SK-N-SH (cell line): ENCODE measurements around the gene RAB3D. TPM values are rescaled to one million over a fixed set of nuclear protein-coding genes. Genes with fewer than 3 reads are reported as not detected.

Source experiments
- CTCF ChIA-PET: fragments of 300-600, 350-600 bp; formaldehyde crosslinking; extraction: SDS; loops from one replicate; lab custom pipeline; 2021; lab: Yijun Ruan, JAX
- POLR2A ChIA-PET: fragments of 350-600 bp; sonication (Branson Sonifier 250); formaldehyde crosslinking; extraction: SDS; loops from one replicate; lab custom pipeline; 2020; ENCODE audit warnings: antibody characterized with exemption, inconsistent platforms; lab: Yijun Ruan, JAX
- DNase-seq: peaks from one replicate; pipeline ENCODE4 v3.0.0; 2012
- H2AFZ ChIP-seq: fragments of 200-600 bp; sonication (generic); 2 replicates; pipeline ENCODE4 v1.8.1; 2016; ENCODE audit warnings: antibody characterized with exemption, mild to moderate bottlenecking, low read depth
- H3F3A ChIP-seq: fragments of 200-600 bp; sonication (generic); replicated peaks from 2 replicates; pipeline ENCODE3; 2016; ENCODE audit warnings: antibody characterized with exemption, mild to moderate bottlenecking; ENCODE audit not compliant: insufficient read depth
- H3K27ac ChIP-seq, 2 experiments: fragments of 200-500 bp in 1 of 2; fragments of 200-600 bp in 1 of 2; sonication (Bioruptor generic) in 1 of 2; sonication (generic), shearing (Covaris generic) in 1 of 2; 2 replicates each; pipeline versions ENCODE4 v1.5.1 to v1.6.1; 2014 to 2016; ENCODE audit warnings: low read depth in 2 of 2, inconsistent platforms in 1 of 2, low read length in 1 of 2, mild to moderate bottlenecking in 1 of 2, mixed read lengths in 1 of 2
- H3K27me3 ChIP-seq: fragments of 200-600 bp; sonication (generic), shearing (Covaris generic); 2 replicates; pipeline ENCODE4 v1.6.1; 2016; ENCODE audit warnings: mixed run types; ENCODE audit not compliant: insufficient read depth
- H3K36me3 ChIP-seq, 2 experiments: fragments of 200-500 bp in 1 of 2; fragments of 200-600 bp in 1 of 2; sonication (Bioruptor generic) in 1 of 2; sonication (generic) in 1 of 2; replicated peaks in 1 of 2; 2 replicates each; pipeline versions ENCODE3 to v1.5.1; 2014 to 2016; ENCODE audit warnings: low read length in 1 of 2, mild to moderate bottlenecking in 1 of 2; ENCODE audit not compliant: insufficient read depth in 2 of 2, control insufficient read depth in 1 of 2
- H3K4me1 ChIP-seq, 2 experiments: fragments of 200-500 bp in 1 of 2; fragments of 200-600 bp in 1 of 2; sonication (Bioruptor generic) in 1 of 2; sonication (generic), shearing (Covaris generic) in 1 of 2; 2 replicates each; pipeline versions ENCODE4 v1.5.1 to v1.6.1; 2014 to 2016; ENCODE audit warnings: low read depth in 1 of 2, low read length in 1 of 2, mixed run types in 1 of 2; ENCODE audit not compliant: insufficient read depth in 2 of 2, control insufficient read depth in 1 of 2
- H3K4me2 ChIP-seq: fragments of 200-600 bp; sonication (generic), shearing (Covaris generic); 2 replicates; pipeline ENCODE4 v1.6.1; 2017; ENCODE audit warnings: mixed run types
- H3K4me3 ChIP-seq, 2 experiments: fragments of 200-500 bp in 1 of 2; fragments of 200-600 bp in 1 of 2; sonication (Bioruptor generic) in 1 of 2; sonication (generic), shearing (Covaris generic) in 1 of 2; 2 replicates each; pipeline versions ENCODE4 v1.5.1 to v1.8.1; 2014 to 2016; ENCODE audit warnings: low read depth in 2 of 2, inconsistent platforms in 1 of 2, low read length in 1 of 2, mild to moderate bottlenecking in 1 of 2, mixed read lengths in 1 of 2, moderate library complexity in 1 of 2
- H3K79me2 ChIP-seq: fragments of 200-600 bp; sonication (generic); 2 replicates; pipeline ENCODE4 v1.8.1; 2017; ENCODE audit warnings: mild to moderate bottlenecking; ENCODE audit not compliant: insufficient read depth
- H3K9ac ChIP-seq: fragments of 200-600 bp; sonication (generic); 2 replicates; pipeline ENCODE4 v1.6.1; 2017; ENCODE audit warnings: mixed run types
- H3K9me2 ChIP-seq: fragments of 200-600 bp; sonication (generic); 2 replicates; pipeline ENCODE4 v1.6.1; 2017; ENCODE audit warnings: mixed run types
- H3K9me3 ChIP-seq: fragments of 200-600 bp; sonication (generic); 2 replicates; pipeline ENCODE4 v1.6.1; 2017; ENCODE audit warnings: mixed run types, mild to moderate bottlenecking, moderate library complexity
- H4K20me1 ChIP-seq: fragments of 200-600 bp; sonication (generic); 2 replicates; pipeline ENCODE4 v1.6.1; 2017; ENCODE audit warnings: mild to moderate bottlenecking, mixed run types; ENCODE audit not compliant: insufficient read depth
- CHD2 ChIP-seq: fragments of 150-350 bp; IDR thresholded peaks from 2 replicates; pipeline ENCODE4 v1.6.1; 2018; ENCODE audit warnings: low read length; ENCODE audit not compliant: partially characterized antibody
- CTCF ChIP-seq: fragments of 200-600 bp; sonication (generic); IDR thresholded peaks from 2 replicates; pipeline ENCODE4 v1.6.1; 2017; ENCODE audit warnings: antibody characterized with exemption, mild to moderate bottlenecking, moderate library complexity
- ELF1 ChIP-seq: IDR thresholded peaks from 2 replicates; pipeline ENCODE4 v1.4.0; 2012
- EZH2phosphoT487 ChIP-seq: fragments of 200-600 bp; sonication (generic); IDR thresholded peaks from 2 replicates; pipeline ENCODE4 v1.6.1; 2017; ENCODE audit warnings: low read depth, mixed run types, mild to moderate bottlenecking, antibody characterized with exemption, moderate library complexity, borderline replicate concordance
- FOXJ3 ChIP-seq: sonication (generic); formaldehyde crosslinking; IDR thresholded peaks from 2 replicates; pipeline ENCODE4 v1.5.1; 2020; ENCODE audit warnings: mild to moderate bottlenecking, missing genetic modification reagents
- FOXM1 ChIP-seq: IDR thresholded peaks from 2 replicates; pipeline ENCODE4 v1.4.0; 2012; ENCODE audit warnings: low read depth, mild to moderate bottlenecking
- GATA2 ChIP-seq: sonication (generic); formaldehyde crosslinking; IDR thresholded peaks from 2 replicates; pipeline ENCODE4 v1.5.0; 2020; ENCODE audit warnings: mild to moderate bottlenecking, missing genetic modification reagents
- IRF3 ChIP-seq: fragments of 150-350 bp; IDR thresholded peaks from 2 replicates; pipeline ENCODE4 v1.6.1; 2016; ENCODE audit warnings: mild to moderate bottlenecking, low read depth, low read length
- JUND ChIP-seq: IDR thresholded peaks from 2 replicates; pipeline ENCODE4 v1.4.0; 2012
- MXI1 ChIP-seq: IDR thresholded peaks from 2 replicates; pipeline ENCODE4 v1.6.1; 2012; ENCODE audit warnings: mild to moderate bottlenecking, low read depth, low read length, improper control_type of control experiment
- NFIC ChIP-seq: IDR thresholded peaks from 2 replicates; pipeline ENCODE4 v1.4.0; 2012; ENCODE audit warnings: borderline replicate concordance
- PBX3 ChIP-seq: IDR thresholded peaks from 2 replicates; pipeline ENCODE4; 2012
- RAD21 ChIP-seq: IDR thresholded peaks from 2 replicates; pipeline ENCODE4 v1.6.1; 2012; ENCODE audit warnings: mild to moderate bottlenecking, low read length
- RCOR1 ChIP-seq: fragments of 150-350 bp; IDR thresholded peaks from 2 replicates; pipeline ENCODE4 v1.6.1; 2017; ENCODE audit warnings: antibody characterized with exemption, low read length
- REST ChIP-seq: IDR thresholded peaks from 2 replicates; pipeline ENCODE4 v1.6.1; 2012; ENCODE audit warnings: mild to moderate bottlenecking, low read depth, low read length, moderate library complexity
- RFX5 ChIP-seq: IDR thresholded peaks from 2 replicates; pipeline ENCODE4 v1.6.1; 2012; ENCODE audit warnings: mild to moderate bottlenecking, improper control_type of control experiment, low read length
- RXRA ChIP-seq: IDR thresholded peaks from 2 replicates; pipeline ENCODE4 v1.4.0; 2012; ENCODE audit warnings: low read depth, mild to moderate bottlenecking, borderline replicate concordance
- SIN3A ChIP-seq: IDR thresholded peaks from 2 replicates; pipeline ENCODE4 v1.6.1; 2012; ENCODE audit warnings: low read depth, mild to moderate bottlenecking, low read length, moderate library complexity, borderline replicate concordance
- TAF1 ChIP-seq: IDR thresholded peaks from 2 replicates; pipeline ENCODE4 v1.6.1; 2012; ENCODE audit warnings: low read depth, mild to moderate bottlenecking, low read length, moderate library complexity, borderline replicate concordance
- TEAD4 ChIP-seq: IDR thresholded peaks from 2 replicates; pipeline ENCODE4 v1.4.0; 2012; ENCODE audit warnings: mild to moderate bottlenecking, borderline replicate concordance; ENCODE audit not compliant: insufficient read depth
- USF1 ChIP-seq: IDR thresholded peaks from 2 replicates; pipeline ENCODE4 v1.4.0; 2012; ENCODE audit warnings: low read depth, borderline replicate concordance
- WGBS: methylation state at CpG from one replicate; pipeline ENCODE4 v1.1.6; 2017; ENCODE audit warnings: low lambda C conversion rate; 5-methylcytosine and 5-hydroxymethylcytosine counted together
- polyA plus RNA-seq, 3 experiments: library from polyadenylated mRNA; depleted of rRNA; stranded (reverse); fragments of >200 nt; gene quantifications; 2 replicates each; pipeline ENCODE4 v1.2.3, GENCODE V29; 2012

Gene RAB3D
- polyA plus RNA-seq, 1 of the 3 experiments (the other 2 are of a cell fraction), result 27.0 TPM

- TF ChIP-seq PBX3 (no peak), TAF1 (no peak), RFX5 (no peak), IRF3 (no peak), RAD21 (peak; percentile 93), NFIC (peak; percentile 19; the same call in 1 of the 2 replicates)
- TF ChIP-seq, all 33 proteins: peak for 12
Measured at GRCh38 chr19:11293433-11294389, 45.7 kb downstream of the RAB3D start (continued).

- 78% methylated on average over 1 of the region's 1 CpG for WGBS
- Histone ChIP-seq H3K9me3 (no peaks in the 10 kb centered on the region), H2AFZ (no peak overlapping the region), H3K9ac (no peak overlapping the region), H3K36me3 (no peaks in the 10 kb centered on the region), H3K79me2 (no peaks in the 10 kb centered on the region), H3K9me2 (no peaks in the 10 kb centered on the region), H3K4me1 (peaks cover 0 to 3% of the 10 kb centered on the region in 2 experiments; a peak in 1 of 4 replicates), H4K20me1 (no peaks in the 10 kb centered on the region), H3K27me3 (no peaks in the 10 kb centered on the region), H3K4me2 (no peak overlapping the region), H3K27ac (no peak overlapping the region), H3K4me3 (no peak overlapping the region), H3F3A (peaks cover 3% of the 10 kb centered on the region)
- ChIA-PET CTCF (interaction anchor here (1.2 to 5.1 kb wide), 3 partner anchors 84 to 149 kb away, joined by 4 to 66 read pairs (median 22); partner anchors contain the start of gene SWSAP1), POLR2A (no interaction called here)
- TF ChIP-seq CTCF (no peak), EZH2phosphoT487 (no peak), USF1 (no peak), REST (no peak), TEAD4 (no peak), SIN3A (no peak), TAF1 (no peak), JUND (no peak), RCOR1 (no peak), RXRA (no peak), NFIC (no peak), MXI1 (no peak), CHD2 (no peak), FOXJ3 (no peak), FOXM1 (no peak), RAD21 (no peak), ELF1 (no peak), GATA2 (CRISPR knock-in tag) (no peak)
- DNase-seq, result no peak
Measured at GRCh38 chr19:11291991-11292390, 47.5 kb downstream of the RAB3D start.
